Glutamatergic neuron (in vitro differentiated cells): ENCODE measurements around the gene CACNA1D. TPM values are rescaled to one million over a fixed set of nuclear protein-coding genes. Genes with fewer than 3 reads are reported as not detected.

Source experiments
- DNase-seq: peaks from one replicate; pipeline ENCODE4 v3.0.0; 2022
- H3K27ac Mint-ChIP-seq: one replicate; pipeline ENCODE4 v1.8.0; 2020; ENCODE audit warnings: mild to moderate bottlenecking, mixed read lengths, inconsistent platforms; ENCODE audit not compliant: unreplicated experiment
- H3K27me3 Mint-ChIP-seq: one replicate; pipeline ENCODE4 v1.8.0; 2020; ENCODE audit warnings: mild to moderate bottlenecking, moderate library complexity, mixed read lengths, inconsistent platforms; ENCODE audit not compliant: unreplicated experiment
- H3K36me3 Mint-ChIP-seq: one replicate; pipeline ENCODE4 v1.8.0; 2020; ENCODE audit warnings: mild to moderate bottlenecking, mixed read lengths, inconsistent platforms; ENCODE audit not compliant: unreplicated experiment
- H3K4me1 Mint-ChIP-seq: one replicate; pipeline ENCODE4 v1.8.0; 2020; ENCODE audit warnings: mild to moderate bottlenecking, low read depth, mixed read lengths, inconsistent platforms; ENCODE audit not compliant: unreplicated experiment
- H3K4me3 Mint-ChIP-seq: one replicate; pipeline ENCODE4 v1.8.0; 2020; ENCODE audit warnings: mild to moderate bottlenecking, mixed read lengths, inconsistent platforms; ENCODE audit not compliant: unreplicated experiment
- H3K9me3 Mint-ChIP-seq: one replicate; pipeline ENCODE4 v1.8.0; 2020; ENCODE audit warnings: mild to moderate bottlenecking, moderate library complexity, mixed read lengths, inconsistent platforms; ENCODE audit not compliant: unreplicated experiment
- total RNA-seq: library from RNA; stranded (reverse); fragmentation: NEBNext Ultra II Directional; extraction: Animal tissue kit (Norgen Biotek cat#: 25700); gene quantifications from one replicate; pipeline ENCODE4 v1.2.1, GENCODE V29; 2021; ENCODE audit not compliant: unreplicated experiment
- TF ChIP-seq, protein P1 (sequence below): fragments of 200-600 bp; sonication (generic); IDR thresholded peaks from one replicate; pipeline ENCODE4 v1.5.0; 2021; ENCODE audit not compliant: partially characterized antibody, unreplicated experiment

The CACNA1D gene
- total RNA-seq, 1 donor from 2014 or later, result 5.0 TPM

DNA sequence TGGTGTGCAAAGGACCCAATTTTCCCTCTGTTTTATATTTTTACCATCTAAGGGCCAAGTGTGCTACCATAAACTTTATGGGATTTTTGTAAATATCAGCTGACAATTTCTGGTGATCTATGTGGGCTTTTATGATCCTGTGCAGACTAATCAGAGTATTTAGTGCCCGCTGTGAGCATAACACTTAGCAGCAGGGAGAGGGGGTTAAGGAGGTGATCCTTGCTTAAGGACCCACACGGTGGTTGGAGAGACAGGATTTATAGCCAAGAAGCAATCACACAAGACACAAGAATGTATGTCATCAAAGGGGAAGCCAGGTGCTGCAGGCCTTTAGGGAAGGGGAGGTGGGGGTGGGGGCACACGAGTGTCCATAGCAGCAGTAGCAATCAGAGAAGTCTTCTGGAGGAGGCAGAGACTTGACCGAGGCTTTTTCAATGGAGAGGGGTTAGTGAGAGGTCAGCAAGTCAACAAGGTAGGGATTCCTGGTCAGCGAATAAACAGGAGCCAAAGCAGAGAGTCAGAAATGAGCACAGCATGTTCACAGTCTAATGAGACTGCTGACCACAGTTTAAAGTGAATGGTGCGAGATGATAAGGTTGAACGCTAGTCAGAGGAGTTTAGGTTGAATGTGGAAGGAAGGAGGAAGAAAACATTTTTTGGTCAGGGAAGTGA lies 4.5 kb upstream of the CACNA1D start:
- Mint-ChIP-seq H3K4me1 (no peaks in the 10 kb centered on the region), H3K27ac (no peak overlapping the region), H3K27me3 (peaks cover 5% of the 10 kb centered on the region), H3K4me3 (no peak overlapping the region), H3K9me3 (no peaks in the 10 kb centered on the region), H3K36me3 (no peaks in the 10 kb centered on the region)
- TF ChIP-seq, protein P1, sequence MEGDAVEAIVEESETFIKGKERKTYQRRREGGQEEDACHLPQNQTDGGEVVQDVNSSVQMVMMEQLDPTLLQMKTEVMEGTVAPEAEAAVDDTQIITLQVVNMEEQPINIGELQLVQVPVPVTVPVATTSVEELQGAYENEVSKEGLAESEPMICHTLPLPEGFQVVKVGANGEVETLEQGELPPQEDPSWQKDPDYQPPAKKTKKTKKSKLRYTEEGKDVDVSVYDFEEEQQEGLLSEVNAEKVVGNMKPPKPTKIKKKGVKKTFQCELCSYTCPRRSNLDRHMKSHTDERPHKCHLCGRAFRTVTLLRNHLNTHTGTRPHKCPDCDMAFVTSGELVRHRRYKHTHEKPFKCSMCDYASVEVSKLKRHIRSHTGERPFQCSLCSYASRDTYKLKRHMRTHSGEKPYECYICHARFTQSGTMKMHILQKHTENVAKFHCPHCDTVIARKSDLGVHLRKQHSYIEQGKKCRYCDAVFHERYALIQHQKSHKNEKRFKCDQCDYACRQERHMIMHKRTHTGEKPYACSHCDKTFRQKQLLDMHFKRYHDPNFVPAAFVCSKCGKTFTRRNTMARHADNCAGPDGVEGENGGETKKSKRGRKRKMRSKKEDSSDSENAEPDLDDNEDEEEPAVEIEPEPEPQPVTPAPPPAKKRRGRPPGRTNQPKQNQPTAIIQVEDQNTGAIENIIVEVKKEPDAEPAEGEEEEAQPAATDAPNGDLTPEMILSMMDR, result no peak
- no peak for DNase-seq

DNA sequence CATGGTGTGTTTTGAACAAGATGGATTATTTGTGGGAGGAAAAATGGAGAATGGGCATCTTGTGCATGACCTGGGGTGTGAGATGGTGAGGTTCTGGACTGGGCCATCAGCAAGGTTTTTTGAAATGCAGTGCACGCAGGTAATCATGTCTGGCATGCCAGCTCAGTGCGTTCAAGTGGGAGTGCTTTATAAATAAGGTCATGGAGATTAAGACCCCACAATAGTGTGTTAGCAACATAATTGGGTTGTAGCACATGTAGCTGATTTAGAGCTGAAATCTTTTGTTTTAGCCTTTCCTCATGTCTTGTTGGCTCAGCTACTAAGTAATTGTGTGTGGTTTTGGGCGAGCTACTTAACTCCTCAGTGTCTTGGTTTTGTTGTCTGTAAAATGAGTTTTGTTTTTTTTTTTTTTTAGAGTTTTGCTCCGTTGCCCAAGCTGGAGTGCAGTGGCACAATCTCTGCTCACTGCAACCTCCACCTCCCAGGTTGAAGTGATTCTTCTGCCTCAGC lies 3.9 kb upstream of the CACNA1D start:
- H3K4me1 Mint-ChIP-seq, result no peaks in the 10 kb centered on the region
- TF ChIP-seq, protein P1, result no peak
- H3K9me3 Mint-ChIP-seq, result no peaks in the 10 kb centered on the region
- peaks cover 5% of the 10 kb centered on the region for H3K27me3 Mint-ChIP-seq
- no peak overlapping the region for H3K4me3 Mint-ChIP-seq
- no peak overlapping the region for H3K27ac Mint-ChIP-seq
- H3K36me3 Mint-ChIP-seq, result no peaks in the 10 kb centered on the region
- DNase-seq, result no peak

DNA sequence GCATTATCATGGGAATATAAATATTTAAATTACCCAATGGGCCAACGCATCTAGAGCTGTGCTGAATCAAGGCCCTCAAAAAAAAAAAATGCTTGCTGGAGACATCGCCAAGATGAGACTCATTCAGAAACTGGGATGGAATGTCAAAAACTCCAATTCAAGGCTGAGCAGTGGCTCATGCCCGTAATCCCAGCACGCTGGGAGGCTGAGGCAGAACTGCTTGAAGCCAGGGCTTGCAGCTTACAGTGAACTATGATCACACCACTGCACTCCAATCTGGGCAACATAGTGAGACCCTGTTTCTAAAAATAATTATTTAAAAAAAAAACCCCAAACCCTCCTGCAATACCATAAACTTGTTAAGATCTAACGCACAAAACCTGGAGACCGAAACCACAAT lies 3.1 kb upstream of the CACNA1D start:
- no peak for DNase-seq
- Mint-ChIP-seq H3K4me1 (no peaks in the 10 kb centered on the region), H3K27ac (no peak overlapping the region), H3K36me3 (no peaks in the 10 kb centered on the region), H3K9me3 (no peaks in the 10 kb centered on the region), H3K4me3 (no peak overlapping the region), H3K27me3 (peaks cover 5% of the 10 kb centered on the region)
- TF ChIP-seq, protein P1, result no peak

DNA sequence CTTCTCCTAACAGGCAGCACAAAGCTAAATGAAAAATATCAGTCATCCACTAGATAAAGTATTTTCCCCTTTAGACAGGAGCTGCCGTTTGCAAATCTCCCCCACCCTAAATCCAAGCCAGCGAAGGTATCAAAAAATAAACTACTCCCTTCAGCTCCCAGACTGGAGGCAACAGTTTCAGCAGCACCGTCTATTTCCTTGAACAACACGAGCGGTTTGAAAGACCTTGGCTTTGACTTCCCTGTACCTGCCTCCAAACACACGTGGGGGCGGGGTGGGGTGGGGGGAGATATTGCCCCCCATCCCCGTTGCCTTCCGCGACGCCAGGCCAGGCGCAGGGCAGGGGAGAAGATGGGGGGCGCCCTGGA lies 832 bp upstream of the CACNA1D start:
- no peak for DNase-seq
- Mint-ChIP-seq H3K4me3 (peak overlapping the region; percentile 64), H3K36me3 (no peaks in the 10 kb centered on the region), H3K4me1 (no peaks in the 10 kb centered on the region), H3K27me3 (peaks cover 12% of the 10 kb centered on the region), H3K27ac (no peak overlapping the region), H3K9me3 (peaks cover 2% of the 10 kb centered on the region)
- TF ChIP-seq, protein P1, result no peak

DNA sequence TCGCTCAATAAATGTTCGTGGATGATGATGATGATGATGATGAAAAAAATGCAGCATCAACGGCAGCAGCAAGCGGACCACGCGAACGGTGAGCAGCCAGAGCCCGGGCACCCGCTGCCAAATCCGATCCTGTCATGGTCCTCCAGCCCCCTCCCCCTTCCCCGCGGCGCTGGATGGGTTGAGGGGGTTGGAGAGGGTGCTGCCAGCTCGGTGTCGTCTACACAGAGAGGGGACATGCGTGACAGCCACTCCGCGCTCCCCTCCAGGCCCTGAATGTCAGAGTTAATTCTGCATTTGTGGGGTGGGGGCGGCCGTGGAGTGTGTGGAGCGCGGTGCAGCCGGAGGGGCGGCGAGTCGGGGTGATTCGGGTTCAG lies 722 bp downstream of the CACNA1D start:
- H3K36me3 Mint-ChIP-seq, result no peaks in the 10 kb centered on the region
- peak overlapping the region; percentile 81 for H3K4me3 Mint-ChIP-seq
- peaks cover 2% of the 10 kb centered on the region for H3K9me3 Mint-ChIP-seq
- H3K27ac Mint-ChIP-seq, result no peak overlapping the region
- H3K27me3 Mint-ChIP-seq, result peaks cover 12% of the 10 kb centered on the region
- DNase-seq, result peak; percentile 52
- TF ChIP-seq, protein P1, result no peak
- no peaks in the 10 kb centered on the region for H3K4me1 Mint-ChIP-seq
